ENCODE data around the gene ENHO.

DNA sequence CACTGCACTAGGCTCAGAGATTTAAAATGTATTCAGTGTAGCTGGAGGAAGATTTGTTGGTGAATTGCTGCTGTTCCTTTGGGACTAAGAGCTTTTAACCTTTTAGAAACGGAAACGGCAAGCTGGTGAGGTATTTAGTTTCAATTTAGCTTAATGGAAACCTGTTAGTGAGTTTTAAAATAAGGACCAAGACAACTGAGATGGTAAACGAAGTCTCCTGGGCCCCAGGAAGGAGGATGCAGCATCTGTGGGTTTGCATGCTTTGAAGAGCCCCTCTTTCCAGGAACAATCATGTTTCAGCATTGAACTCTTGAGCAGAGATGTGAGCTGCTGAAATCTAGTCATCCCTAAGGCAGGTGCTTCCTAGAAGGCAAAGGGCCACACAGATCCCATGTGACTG, 47.7 kb downstream of the ENHO start:
- TF ChIP-seq, protein P1, sequence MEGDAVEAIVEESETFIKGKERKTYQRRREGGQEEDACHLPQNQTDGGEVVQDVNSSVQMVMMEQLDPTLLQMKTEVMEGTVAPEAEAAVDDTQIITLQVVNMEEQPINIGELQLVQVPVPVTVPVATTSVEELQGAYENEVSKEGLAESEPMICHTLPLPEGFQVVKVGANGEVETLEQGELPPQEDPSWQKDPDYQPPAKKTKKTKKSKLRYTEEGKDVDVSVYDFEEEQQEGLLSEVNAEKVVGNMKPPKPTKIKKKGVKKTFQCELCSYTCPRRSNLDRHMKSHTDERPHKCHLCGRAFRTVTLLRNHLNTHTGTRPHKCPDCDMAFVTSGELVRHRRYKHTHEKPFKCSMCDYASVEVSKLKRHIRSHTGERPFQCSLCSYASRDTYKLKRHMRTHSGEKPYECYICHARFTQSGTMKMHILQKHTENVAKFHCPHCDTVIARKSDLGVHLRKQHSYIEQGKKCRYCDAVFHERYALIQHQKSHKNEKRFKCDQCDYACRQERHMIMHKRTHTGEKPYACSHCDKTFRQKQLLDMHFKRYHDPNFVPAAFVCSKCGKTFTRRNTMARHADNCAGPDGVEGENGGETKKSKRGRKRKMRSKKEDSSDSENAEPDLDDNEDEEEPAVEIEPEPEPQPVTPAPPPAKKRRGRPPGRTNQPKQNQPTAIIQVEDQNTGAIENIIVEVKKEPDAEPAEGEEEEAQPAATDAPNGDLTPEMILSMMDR (IDR thresholded peaks at IDR 0.05; ENCODE audit: low read depth, low read length, poor library complexity, severe bottlenecking) = no peak
- TF ChIP-seq EZH2phosphoT487 (IDR thresholded peaks at IDR 0.05; ENCODE audit: borderline replicate concordance, low read length) = no peak

Data from DOHH2 (cell line).